Measurements from ENCODE around the gene PDZD2. TPM values are rescaled to one million over a fixed set of nuclear protein-coding genes. Genes with fewer than 3 reads are reported as not detected.
A peak's percentile ranks its signal among the peaks of the same experiment; 100 is the strongest.

The PDZD2 gene
- total RNA-seq, 2 experiments from 2014 or later, result 0.05 to 0.25 TPM

- intact Hi-C loops (cut with micrococcal nuclease), result loop anchor here (10.0 kb wide), 1 partner anchor 116 kb away; no protein-coding TSS in a partner anchor
- peaks cover 3% of the 10 kb centered on the region for H3K36me3 Mint-ChIP-seq (ENCODE audit: low read depth)
- H3K27ac Mint-ChIP-seq, result no peak overlapping the region
- no peak for DNase-seq
- H3K27me3 Mint-ChIP-seq (ENCODE audit: low read depth), result peaks cover 13% of the 10 kb centered on the region
- CTCF ChIA-PET, result interaction anchor here (0.6 to 1.1 kb wide), 4 partner anchors 33 to 234 kb away, joined by 3 to 4 read pairs (median 3); no protein-coding TSS in a partner anchor
- H3K4me3 Mint-ChIP-seq, result no peak overlapping the region
- peaks cover 36% of the 10 kb centered on the region for H3K4me1 Mint-ChIP-seq (ENCODE audit: low read depth)
- peaks cover 21% of the 10 kb centered on the region for H3K9me3 Mint-ChIP-seq
Measured at GRCh38 chr5:31859096-31859495, 220.2 kb downstream of the PDZD2 start.

- H3K4me3 Mint-ChIP-seq, result no peak overlapping the region
- peaks cover 8% of the 10 kb centered on the region for H3K27me3 Mint-ChIP-seq (ENCODE audit: low read depth)
- DNase-seq, result no peak
- H3K4me1 Mint-ChIP-seq (ENCODE audit: low read depth), result peaks cover 33% of the 10 kb centered on the region
- intact Hi-C loops (cut with micrococcal nuclease), result loop anchor here (2.0 kb wide), 2 partner anchors 315 to 351 kb away; partner anchors contain the start of gene GOLPH3
- CTCF ChIA-PET, result no interaction called here
- peaks cover 21% of the 10 kb centered on the region for H3K9me3 Mint-ChIP-seq
- no peak overlapping the region for H3K27ac Mint-ChIP-seq
- H3K36me3 Mint-ChIP-seq (ENCODE audit: low read depth), result peaks cover 3% of the 10 kb centered on the region
Measured at GRCh38 chr5:31860278-31860677, 221.3 kb downstream of the PDZD2 start.

DNA sequence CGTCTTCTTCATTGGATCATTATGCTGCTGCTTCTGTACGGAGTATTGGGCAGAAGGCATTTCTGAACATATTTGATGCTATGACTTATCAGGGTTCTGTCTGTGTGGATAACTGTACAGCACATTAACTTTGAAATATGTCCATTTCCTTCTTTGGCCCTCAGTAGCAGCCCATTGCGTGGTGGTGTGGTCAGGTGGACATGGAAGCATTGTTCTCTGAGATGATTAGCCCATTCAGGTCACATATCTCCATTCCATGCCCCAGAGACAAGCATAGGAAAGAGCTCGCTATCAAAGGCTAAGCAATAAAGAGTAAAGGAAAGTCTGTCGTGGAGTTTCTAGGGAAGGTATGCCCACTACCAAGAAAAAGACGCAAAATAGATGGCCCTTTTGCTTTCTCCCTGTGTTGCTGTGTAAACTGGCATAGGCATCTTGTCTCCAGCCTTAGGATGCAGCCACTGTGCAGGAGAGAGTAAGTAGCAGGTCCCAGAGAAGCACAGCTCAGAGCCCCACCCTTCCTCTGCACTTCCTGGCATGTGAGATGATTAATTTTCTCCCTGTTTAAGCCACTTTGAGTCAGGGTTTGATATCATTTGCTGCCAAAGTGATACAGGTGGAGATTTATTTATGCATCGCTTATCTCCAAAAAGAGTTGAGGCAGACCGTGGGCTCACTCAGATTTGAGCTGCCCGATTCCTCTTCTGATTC is 221.9 kb downstream of the PDZD2 start:
- peaks cover 3% of the 10 kb centered on the region for H3K36me3 Mint-ChIP-seq (ENCODE audit: low read depth)
- DNase-seq, result peak; percentile 55
- peak overlapping the region; percentile 59 for H3K27ac Mint-ChIP-seq
- H3K27me3 Mint-ChIP-seq (ENCODE audit: low read depth), result peaks cover 3% of the 10 kb centered on the region
- peaks cover 29% of the 10 kb centered on the region for H3K4me1 Mint-ChIP-seq (ENCODE audit: low read depth)
- no peak overlapping the region for H3K4me3 Mint-ChIP-seq
- CTCF ChIA-PET, result no interaction called here
- H3K9me3 Mint-ChIP-seq, result peaks cover 21% of the 10 kb centered on the region
- intact Hi-C loops (cut with micrococcal nuclease), result loop anchor here (1.0 to 2.0 kb wide), 3 partner anchors 172 to 350 kb away; partner anchors contain the start of gene GOLPH3

DNA sequence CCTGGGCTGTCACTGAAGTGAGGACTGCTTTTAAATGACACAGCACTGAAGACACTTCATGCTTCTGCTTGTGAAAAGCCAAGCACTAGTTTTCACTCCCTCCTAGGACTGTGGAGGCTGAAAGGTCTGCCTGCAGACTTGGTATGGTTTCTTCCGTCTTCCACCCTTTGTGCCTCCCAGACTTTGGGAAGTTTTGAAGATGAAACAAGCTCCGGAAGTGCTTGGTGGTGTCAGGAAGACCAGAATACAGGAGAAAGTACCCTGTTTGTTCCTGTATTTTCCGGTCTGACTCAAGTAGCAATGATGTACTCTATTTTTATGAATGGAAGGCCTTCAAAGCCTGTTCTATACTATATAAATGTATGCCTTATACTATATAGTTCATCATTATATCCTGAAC is 222.7 kb downstream of the PDZD2 start:
- H3K27me3 Mint-ChIP-seq (ENCODE audit: low read depth), result peaks cover 3% of the 10 kb centered on the region
- H3K9me3 Mint-ChIP-seq, result peaks cover 21% of the 10 kb centered on the region
- CTCF ChIA-PET, result no interaction called here
- peaks cover 3% of the 10 kb centered on the region for H3K36me3 Mint-ChIP-seq (ENCODE audit: low read depth)
- H3K4me3 Mint-ChIP-seq, result no peak overlapping the region
- peaks cover 36% of the 10 kb centered on the region for H3K4me1 Mint-ChIP-seq (ENCODE audit: low read depth)
- H3K27ac Mint-ChIP-seq, result peak overlapping the region; percentile 59
- intact Hi-C loops (cut with micrococcal nuclease), result loop anchor here (1.0 to 2.0 kb wide), 3 partner anchors 172 to 349 kb away; partner anchors contain the start of gene GOLPH3
- no peak for DNase-seq

- CTCF ChIA-PET, result no interaction called here
- intact Hi-C loops (cut with micrococcal nuclease), result no loop called here
- Mint-ChIP-seq H3K27ac (no peak overlapping the region), H3K27me3 (ENCODE audit: low read depth) (peaks cover 2% of the 10 kb centered on the region), H3K9me3 (peaks cover 16% of the 10 kb centered on the region), H3K4me1 (ENCODE audit: low read depth) (peaks cover 47% of the 10 kb centered on the region), H3K36me3 (ENCODE audit: low read depth) (peaks cover 3% of the 10 kb centered on the region), H3K4me3 (no peak overlapping the region)
- no peak for DNase-seq
Measured at GRCh38 chr5:31863991-31864411, 225.1 kb downstream of the PDZD2 start.

DNA sequence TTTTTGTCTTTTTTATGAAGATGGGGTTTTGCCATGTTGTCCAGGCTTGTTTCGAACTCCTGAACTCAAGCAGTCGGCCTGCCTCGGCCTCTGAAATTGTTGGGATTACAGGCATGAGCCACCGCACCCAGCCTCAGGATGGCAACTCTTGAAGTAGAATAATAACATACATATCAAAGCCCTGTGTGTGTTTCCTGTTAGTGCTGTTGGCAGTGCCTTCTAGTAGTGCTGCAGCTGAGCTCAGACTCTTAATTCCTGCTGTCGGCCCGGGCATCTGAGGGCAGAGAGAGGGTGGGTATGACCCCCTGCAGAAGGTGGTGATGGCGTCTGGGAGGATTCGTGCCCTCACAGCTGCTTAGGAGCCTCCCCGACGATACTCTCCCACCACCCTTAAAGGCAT is 227.2 kb downstream of the PDZD2 start:
- Mint-ChIP-seq H3K4me1 (ENCODE audit: low read depth) (peaks cover 34% of the 10 kb centered on the region), H3K9me3 (no peaks in the 10 kb centered on the region), H3K4me3 (peak overlapping the region; percentile 30), H3K27ac (no peak overlapping the region), H3K27me3 (ENCODE audit: low read depth) (peaks cover 2% of the 10 kb centered on the region), H3K36me3 (ENCODE audit: low read depth) (no peaks in the 10 kb centered on the region)
- intact Hi-C loops (cut with micrococcal nuclease), result no loop called here
- peak; percentile 30 for DNase-seq
- CTCF ChIA-PET, result interaction anchor here (1.1 kb wide), 1 partner anchor 12 kb away, joined by 3 read pairs; no protein-coding TSS in a partner anchor

- intact Hi-C loops (cut with micrococcal nuclease), result no loop called here
- DNase-seq, result no peak
- H3K27me3 Mint-ChIP-seq (ENCODE audit: low read depth), result peaks cover 2% of the 10 kb centered on the region
- no peaks in the 10 kb centered on the region for H3K36me3 Mint-ChIP-seq (ENCODE audit: low read depth)
- CTCF ChIA-PET, result no interaction called here
- no peak overlapping the region for H3K4me3 Mint-ChIP-seq
- no peak overlapping the region for H3K27ac Mint-ChIP-seq
- H3K9me3 Mint-ChIP-seq, result no peaks in the 10 kb centered on the region
- peaks cover 28% of the 10 kb centered on the region for H3K4me1 Mint-ChIP-seq (ENCODE audit: low read depth)
Measured at GRCh38 chr5:31867219-31867618, 228.3 kb downstream of the PDZD2 start.

- Mint-ChIP-seq H3K4me1 (ENCODE audit: low read depth) (no peaks in the 10 kb centered on the region), H3K27ac (no peak overlapping the region), H3K4me3 (no peak overlapping the region), H3K36me3 (ENCODE audit: low read depth) (no peaks in the 10 kb centered on the region), H3K27me3 (ENCODE audit: low read depth) (no peaks in the 10 kb centered on the region), H3K9me3 (no peaks in the 10 kb centered on the region)
- intact Hi-C loops (cut with micrococcal nuclease), result no loop called here
- DNase-seq, result no peak
- CTCF ChIA-PET, result interaction anchor here (1.1 kb wide), 1 partner anchor 196 kb away, joined by 3 read pairs; no protein-coding TSS in a partner anchor
Measured at GRCh38 chr5:31880449-31880848, 241.5 kb downstream of the PDZD2 start.

DNA sequence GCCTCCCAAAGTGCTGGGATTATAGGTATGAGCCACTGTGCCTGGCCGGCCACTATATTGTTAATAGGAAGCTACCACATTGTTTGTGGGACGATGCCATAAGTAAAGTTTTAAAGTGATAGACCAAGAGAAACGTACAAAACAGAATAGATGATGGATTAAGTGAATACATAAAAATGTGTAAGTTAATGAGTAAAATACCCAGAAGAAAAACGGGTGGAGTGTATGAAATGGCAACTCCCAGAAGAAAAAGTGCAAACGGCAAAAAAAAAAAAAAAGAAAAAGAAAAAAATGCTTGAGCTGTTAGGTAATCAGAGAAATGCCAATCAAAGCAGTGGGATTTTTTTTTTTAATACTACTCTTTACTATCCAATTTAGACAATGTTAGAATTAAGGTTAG is 246.0 kb downstream of the PDZD2 start:
- no peaks in the 10 kb centered on the region for H3K36me3 Mint-ChIP-seq (ENCODE audit: low read depth)
- no peak overlapping the region for H3K27ac Mint-ChIP-seq
- CTCF ChIA-PET, result no interaction called here
- intact Hi-C loops (cut with micrococcal nuclease), result no loop called here
- no peaks in the 10 kb centered on the region for H3K9me3 Mint-ChIP-seq
- H3K27me3 Mint-ChIP-seq (ENCODE audit: low read depth), result no peaks in the 10 kb centered on the region
- H3K4me1 Mint-ChIP-seq (ENCODE audit: low read depth), result no peaks in the 10 kb centered on the region
- H3K4me3 Mint-ChIP-seq, result no peak overlapping the region
- no peak for DNase-seq

DNA sequence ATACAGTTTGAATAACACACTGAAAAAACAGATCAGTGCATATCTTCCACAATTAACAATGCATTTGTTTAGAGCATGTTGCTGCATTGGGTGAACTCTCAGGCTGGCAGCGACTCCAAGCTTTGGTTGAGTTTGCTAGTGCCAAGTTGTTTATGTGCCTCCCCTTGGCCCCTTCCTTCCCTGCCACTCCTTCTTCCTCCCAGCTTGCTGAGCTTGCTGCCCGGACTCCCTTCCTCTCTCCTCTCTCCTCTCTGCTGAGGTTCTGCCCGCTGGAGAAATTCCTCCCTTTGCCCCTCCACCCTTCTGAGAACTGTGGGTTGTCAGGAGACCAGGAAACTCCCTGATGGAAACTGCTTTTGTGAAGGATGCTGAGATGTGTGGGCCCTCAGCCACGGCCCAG is 247.3 kb downstream of the PDZD2 start:
- H3K4me1 Mint-ChIP-seq (ENCODE audit: low read depth), result no peaks in the 10 kb centered on the region
- H3K27ac Mint-ChIP-seq, result no peak overlapping the region
- H3K4me3 Mint-ChIP-seq, result no peak overlapping the region
- CTCF ChIA-PET, result no interaction called here
- no peak for DNase-seq
- no peaks in the 10 kb centered on the region for H3K27me3 Mint-ChIP-seq (ENCODE audit: low read depth)
- no peaks in the 10 kb centered on the region for H3K9me3 Mint-ChIP-seq
- intact Hi-C loops (cut with micrococcal nuclease), result no loop called here
- H3K36me3 Mint-ChIP-seq (ENCODE audit: low read depth), result no peaks in the 10 kb centered on the region

DNA sequence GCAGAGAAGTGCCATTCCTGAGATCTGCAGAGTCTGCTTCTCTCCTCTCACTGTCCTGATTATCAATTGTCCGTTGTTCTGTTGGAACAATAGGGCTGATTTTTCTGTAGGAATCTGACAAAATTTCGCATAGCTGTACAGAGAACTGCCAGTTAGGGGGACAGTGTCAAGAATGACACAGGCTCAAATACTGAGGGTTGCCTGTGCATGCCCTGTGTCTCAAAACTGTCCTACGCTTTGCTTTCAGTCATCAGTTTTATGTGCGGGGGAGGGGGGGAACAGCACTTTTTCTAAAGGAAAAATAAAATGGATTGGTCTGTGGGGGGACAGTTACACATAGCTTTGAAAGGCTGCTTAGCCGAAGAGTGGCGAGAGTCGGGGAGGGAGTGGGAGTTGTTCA is 248.6 kb downstream of the PDZD2 start:
- H3K9me3 Mint-ChIP-seq, result no peaks in the 10 kb centered on the region
- CTCF ChIA-PET, result no interaction called here
- intact Hi-C loops (cut with micrococcal nuclease), result no loop called here

DNA sequence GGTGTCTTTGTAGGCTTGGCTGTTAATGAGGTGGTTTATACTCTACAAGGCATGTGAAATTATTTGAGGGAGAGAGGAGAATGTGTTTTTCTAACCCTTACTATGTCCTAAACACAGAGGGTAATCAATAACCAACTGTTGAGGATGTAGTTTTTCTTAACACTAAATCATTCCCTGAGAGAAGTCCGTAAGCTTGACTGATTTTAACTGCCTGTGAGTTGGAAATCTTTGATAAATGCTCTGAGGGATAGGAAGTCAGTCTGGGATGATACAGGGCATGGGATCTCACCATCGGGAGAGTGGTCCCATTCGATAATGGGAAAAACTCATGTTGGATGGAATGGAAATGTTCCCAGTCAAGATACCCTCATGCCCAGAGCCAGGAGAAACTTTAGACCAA is 249.6 kb downstream of the PDZD2 start:
- intact Hi-C loops (cut with micrococcal nuclease), result no loop called here
- Mint-ChIP-seq H3K4me1 (ENCODE audit: low read depth) (no peaks in the 10 kb centered on the region), H3K27ac (no peak overlapping the region), H3K36me3 (ENCODE audit: low read depth) (no peaks in the 10 kb centered on the region), H3K27me3 (ENCODE audit: low read depth) (no peaks in the 10 kb centered on the region), H3K4me3 (no peak overlapping the region), H3K9me3 (no peaks in the 10 kb centered on the region)
- DNase-seq, result no peak
- CTCF ChIA-PET, result interaction anchor here (0.7 kb wide), 1 partner anchor 473 kb away, joined by 3 read pairs; no protein-coding TSS in a partner anchor

More for the DNA sequence above, 248.6 kb downstream of the PDZD2 start:
- no peaks in the 10 kb centered on the region for H3K27me3 Mint-ChIP-seq (ENCODE audit: low read depth)
- H3K27ac Mint-ChIP-seq, result no peak overlapping the region
- H3K4me1 Mint-ChIP-seq (ENCODE audit: low read depth), result no peaks in the 10 kb centered on the region
- H3K36me3 Mint-ChIP-seq (ENCODE audit: low read depth), result no peaks in the 10 kb centered on the region
- no peak overlapping the region for H3K4me3 Mint-ChIP-seq
- DNase-seq, result no peak

DNA sequence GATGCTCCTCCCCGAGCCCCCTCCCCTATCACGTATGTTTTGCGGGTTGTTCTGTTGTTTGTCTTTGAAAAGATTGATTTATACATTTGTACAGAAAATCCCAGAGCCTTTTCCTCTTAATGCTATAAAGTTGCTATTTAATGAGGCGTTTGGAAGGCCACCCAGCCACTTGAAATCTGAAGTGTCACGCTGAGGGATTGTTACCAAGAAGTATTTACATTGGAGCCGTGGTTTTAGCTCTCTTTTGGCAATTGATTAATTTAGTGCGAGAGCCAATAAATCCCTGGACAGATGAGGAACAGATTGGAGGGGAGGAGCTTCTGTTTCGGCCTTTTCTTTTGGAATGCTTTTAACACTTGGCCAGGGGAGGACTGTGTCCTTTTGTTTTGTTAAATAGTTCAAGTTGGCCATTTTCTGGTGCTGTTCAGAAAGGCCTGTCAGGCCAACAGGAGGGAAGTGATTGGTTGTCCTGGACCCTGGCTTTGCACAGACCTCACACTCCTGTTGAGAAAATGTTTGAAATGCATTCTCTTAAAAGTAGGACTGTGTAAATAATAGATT is 250.2 kb downstream of the PDZD2 start:
- CTCF ChIA-PET, result interaction anchor here (0.6 kb wide), 1 partner anchor 40 kb away, joined by 3 read pairs; no protein-coding TSS in a partner anchor

More for the DNA sequence above, 250.2 kb downstream of the PDZD2 start:
- Mint-ChIP-seq H3K4me3 (no peak overlapping the region), H3K4me1 (ENCODE audit: low read depth) (no peaks in the 10 kb centered on the region), H3K36me3 (ENCODE audit: low read depth) (no peaks in the 10 kb centered on the region), H3K27ac (no peak overlapping the region), H3K27me3 (ENCODE audit: low read depth) (no peaks in the 10 kb centered on the region), H3K9me3 (no peaks in the 10 kb centered on the region)
- DNase-seq, result no peak
- intact Hi-C loops (cut with micrococcal nuclease), result no loop called here
